Renal cortical epithelial cell (primary cell): ENCODE data around the gene PIPOX. TPM values are rescaled to one million over a fixed set of nuclear protein-coding genes. Genes with fewer than 3 reads are reported as not detected.

Source experiments
- DNase-seq: peaks from one replicate; pipeline ENCODE4 v3.0.0-alpha.2; 2011; ENCODE audit warnings: low read depth
- total RNA-seq: library from RNA; depleted of rRNA; stranded (reverse); fragments of >200 nt; gene quantifications from 2 replicates; pipeline ENCODE4 v1.2.3, GENCODE V29; 2014

PIPOX gene
- total RNA-seq, result 0.94 TPM in 1 of 2 replicates, not detected in the other

DNA sequence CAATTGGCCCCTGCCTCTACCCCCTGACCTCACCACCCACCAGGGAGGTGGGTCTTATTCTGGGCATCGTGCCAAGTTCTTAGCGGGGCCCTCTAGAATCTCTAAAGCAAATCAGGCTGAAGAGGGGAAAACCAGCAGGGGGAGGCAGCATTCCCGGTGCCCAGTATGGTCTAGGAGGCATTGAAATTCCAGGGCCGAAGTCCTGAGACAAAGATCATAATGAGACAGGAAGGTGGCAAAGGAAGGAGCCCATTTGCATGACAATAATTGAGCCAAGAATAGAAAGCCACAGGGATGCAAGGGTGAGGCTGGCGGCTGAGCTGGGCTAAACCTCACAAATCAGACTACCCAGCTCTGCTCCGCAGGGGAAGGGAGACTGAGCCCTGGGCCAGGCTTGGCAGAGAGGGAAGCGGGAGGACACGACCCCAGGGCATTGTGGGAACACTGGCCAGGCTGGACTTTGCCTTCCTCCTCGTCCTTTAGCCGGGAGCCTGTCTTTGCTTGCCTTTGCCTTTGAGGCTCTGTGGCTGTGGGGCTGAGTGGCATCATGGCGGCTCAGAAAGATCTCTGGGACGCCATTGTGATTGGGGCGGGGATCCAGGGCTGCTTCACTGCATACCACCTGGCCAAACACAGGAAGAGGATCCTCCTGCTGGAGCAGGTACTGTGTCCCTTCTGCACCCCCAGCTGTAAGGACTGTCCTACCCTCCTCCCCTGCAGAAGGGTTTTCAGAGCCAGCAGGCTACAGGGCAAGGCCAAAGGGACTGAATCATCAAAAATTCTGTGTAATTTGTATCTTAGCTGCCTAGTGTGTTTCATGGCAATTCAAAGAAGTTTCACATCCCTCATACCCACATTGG, at the start of gene PIPOX:
TSS of gene PIPOX (plus strand) at position 463 of the 860 bp plus-strand sequence. CDS start at position 548, 85 bp downstream.
- DNase-seq, result peak; percentile 54

DNA sequence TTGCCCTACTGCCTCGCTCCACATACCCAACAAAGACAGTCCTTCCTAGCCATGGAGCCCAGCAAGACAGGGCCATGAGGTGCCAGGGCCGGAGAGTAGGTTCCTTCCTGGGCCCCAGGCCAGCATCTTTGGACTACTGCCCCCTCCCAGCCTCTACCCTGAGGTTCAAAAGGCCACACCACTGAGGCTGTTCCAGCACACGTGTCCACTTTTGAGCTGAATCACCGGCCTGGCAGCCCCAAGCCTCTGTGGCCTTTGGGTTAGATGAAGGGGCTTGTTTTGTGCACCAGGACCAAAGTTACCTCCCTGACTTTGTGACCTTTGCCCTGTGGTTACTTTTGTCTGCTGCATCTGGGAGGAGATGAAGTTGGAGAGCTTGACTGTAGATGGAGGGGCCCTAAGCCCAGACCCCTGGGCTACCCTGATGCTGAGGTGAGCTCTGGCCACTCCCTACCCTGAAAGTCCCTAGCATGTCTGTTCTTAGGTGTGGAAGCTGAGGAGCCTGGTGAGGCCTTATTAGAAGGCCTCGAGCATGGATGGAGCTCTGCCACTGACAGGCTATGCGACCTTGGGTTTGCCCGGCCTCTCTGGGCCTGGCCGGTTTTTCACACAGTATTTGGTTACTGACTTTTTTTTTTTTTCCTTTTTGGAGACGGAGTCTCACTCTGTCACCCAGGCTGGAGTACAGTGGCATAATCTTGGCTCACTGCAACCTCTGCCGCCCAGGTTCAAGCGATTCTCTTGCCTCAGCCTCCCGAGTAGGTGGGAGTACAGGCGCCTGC, 49.1 kb upstream of the PIPOX start:
- no peak for DNase-seq

DNA sequence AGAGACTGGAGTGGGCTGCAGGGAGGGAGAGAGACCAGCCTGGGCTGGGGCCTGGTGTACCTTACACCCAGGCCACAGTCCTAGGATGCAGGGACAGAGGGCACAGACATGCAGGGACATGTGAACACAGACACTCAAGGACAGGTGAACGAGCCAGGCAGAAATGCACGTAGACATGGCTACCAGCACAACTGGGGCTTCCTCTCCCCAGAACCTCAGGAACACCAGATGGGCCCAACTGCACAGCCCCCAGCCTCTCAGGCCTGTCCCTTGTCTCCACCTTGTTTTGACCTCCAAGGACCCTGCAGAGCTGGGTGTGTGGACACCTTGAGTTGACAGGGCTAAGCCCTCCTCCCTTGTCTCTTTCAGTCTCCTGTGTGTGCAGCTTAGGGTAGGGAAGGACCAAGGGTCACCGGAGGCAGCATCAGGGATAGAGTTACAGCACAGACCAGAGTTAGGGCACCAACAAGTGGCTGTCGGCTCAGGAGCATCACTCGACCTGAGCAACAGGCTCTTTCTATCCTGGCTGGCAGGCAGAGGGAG, 46.3 kb upstream of the PIPOX start:
- DNase-seq, result no peak

GRCh38 chr17:28997806-28998205, 45.1 kb upstream of the PIPOX start:
- DNase-seq, result no peak

DNA sequence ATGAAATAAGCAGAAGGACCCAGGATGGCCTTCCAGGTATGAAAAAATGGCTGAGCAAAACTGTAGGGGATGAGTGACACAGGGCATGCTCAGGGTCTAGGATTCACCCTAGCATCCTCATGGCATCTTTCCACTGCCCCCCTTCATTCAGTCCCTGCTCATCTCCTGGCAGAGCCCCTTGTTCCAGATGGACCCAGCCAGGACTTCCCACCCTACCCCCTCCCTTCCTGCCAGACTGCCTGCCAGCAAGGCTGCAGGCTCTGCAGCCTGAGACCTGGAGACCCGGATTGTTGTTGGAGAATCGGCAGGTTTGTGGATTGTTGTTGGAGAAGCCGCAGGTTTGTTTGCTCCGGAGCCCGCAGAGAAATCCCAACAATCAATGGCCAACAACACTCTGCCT, 43.7 kb upstream of the PIPOX start:
- DNase-seq, result no peak

- no peak for DNase-seq
Measured at GRCh38 chr17:29000973-29001372, 42.0 kb upstream of the PIPOX start.

- DNase-seq, result no peak
Measured at GRCh38 chr17:29002811-29003210, 40.1 kb upstream of the PIPOX start.

DNA sequence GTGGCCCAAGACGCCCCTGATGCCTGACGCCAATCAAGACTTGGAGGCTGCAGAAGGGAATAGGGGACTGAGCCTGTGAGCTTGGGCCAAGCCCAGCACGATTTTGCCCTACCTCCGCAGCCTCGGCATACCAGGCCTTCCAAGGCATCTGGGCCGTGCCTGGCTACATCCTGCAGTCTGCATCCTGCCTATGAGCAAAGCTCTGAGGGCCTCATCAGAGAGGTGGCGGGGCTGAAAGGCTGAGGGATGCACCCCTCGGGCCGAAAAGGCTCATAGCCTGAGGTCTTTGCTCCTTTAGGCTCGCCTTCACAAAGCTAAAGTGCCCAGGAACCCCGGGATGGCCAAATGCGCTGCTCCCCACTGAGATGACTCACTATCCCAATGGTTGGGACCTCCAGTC, 39.7 kb upstream of the PIPOX start:
- no peak for DNase-seq

DNA sequence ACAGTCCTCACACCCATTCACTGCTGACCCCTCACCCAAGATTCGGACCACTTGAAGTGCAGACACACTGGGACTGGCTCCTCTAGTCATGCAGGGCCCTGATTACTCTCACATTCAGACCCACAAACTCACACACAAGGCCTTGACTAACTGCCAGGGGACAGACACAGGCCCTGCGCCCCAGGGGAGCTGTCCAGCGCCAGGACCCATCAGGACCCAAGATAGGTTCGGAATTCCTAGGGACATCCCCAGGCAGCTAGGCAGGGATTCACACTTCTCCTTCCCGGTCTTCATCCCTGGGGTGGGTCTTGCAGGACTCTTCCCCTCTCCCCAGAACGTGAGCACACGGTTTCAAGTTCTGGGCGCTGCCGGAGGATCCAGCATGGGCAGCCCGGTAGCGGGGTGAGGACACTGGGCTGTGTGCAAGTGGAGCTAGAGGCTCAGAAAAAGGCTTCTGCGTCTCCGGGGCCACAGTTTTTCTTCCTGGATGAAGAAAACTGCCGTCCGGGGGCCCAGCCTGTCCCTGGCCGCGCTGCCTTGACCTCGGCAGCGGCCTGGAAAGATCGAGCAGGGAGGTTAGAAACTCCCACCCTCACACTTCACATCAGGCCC, 38.8 kb upstream of the PIPOX start:
- peak; percentile 7 for DNase-seq

- DNase-seq, result peak; percentile 5
Measured at GRCh38 chr17:29005936-29006511, 36.9 kb upstream of the PIPOX start, which contains the start of gene SEZ6. Gene SEZ6, minus strand, starts transcription at chr17:29006033. Its CDS starts 164 bp downstream, at chr17:29005869.

GRCh38 chr17:29007456-29007855, 35.5 kb upstream of the PIPOX start:
- no peak for DNase-seq

DNA sequence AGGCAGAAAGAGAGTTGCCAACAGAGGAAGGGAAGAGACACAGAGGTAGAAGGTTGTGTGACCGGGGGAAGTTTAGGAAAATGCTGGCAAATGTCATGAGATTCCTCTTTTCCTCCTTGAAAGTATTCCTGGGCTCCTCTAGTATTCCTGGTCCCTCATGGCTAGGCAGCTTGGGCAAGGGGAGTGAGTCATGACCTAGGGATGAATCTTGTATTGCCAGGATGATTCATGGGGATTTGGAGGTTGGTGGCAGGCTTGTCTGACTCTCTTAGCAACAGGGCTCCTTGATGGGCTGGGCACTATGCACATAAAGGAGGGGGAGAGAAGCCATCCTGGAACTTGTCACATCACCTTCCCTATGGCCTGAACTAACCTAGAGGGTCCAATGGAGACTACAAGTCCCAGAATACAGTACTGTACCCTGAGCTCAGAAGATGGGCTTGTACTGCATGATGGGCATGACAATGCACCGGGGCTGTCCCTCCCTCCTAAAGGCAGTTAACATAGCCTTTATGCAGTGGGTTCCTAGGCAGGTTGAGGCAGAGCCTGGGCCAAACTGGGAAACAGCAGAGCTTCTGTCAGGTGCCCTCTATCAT, 35.0 kb upstream of the PIPOX start:
- peak; percentile 77 for DNase-seq

- DNase-seq, result no peak
Measured at GRCh38 chr17:29008591-29008990, 34.4 kb upstream of the PIPOX start.

DNA sequence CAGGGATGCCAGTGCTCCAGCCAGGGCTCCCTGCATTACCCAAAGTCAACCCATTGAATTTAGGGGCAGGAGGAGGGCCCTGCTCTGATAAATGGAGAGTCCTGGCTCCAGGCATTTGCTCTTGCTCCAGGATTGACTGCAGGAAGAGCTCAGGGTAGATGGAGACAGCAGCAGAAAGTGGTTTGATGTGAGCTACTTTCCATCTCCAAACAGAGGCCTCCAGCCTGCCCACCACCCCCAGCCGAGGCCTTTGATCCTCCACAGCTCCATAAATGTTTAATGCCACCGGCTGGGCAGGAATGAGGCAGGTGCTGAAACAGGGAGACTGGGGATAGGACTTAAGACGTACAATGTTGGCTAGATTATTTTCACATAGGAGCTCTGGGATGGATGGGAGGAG, 32.8 kb upstream of the PIPOX start:
- no peak for DNase-seq

DNA sequence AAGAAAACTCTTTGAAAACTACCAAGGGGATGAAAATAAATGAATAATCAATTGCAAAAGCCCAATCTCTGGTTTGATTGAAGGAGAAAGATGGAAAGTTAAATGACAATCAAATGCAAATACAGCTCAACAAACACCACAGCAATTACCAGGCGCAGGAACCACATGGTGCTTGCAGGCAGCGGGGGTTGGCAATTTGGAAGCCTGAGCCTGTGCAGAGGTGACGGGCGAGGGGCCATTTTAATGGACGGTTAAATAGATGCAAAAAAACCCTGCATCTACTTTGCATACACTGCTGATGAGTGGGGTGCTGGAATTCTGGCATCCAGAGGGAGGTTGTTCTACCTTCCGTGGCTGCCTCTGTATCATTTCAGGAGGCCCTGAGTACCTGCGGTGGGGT, 32.4 kb upstream of the PIPOX start:
- DNase-seq, result no peak

GRCh38 chr17:29012535-29012934, 30.4 kb upstream of the PIPOX start:
- DNase-seq, result no peak

DNA sequence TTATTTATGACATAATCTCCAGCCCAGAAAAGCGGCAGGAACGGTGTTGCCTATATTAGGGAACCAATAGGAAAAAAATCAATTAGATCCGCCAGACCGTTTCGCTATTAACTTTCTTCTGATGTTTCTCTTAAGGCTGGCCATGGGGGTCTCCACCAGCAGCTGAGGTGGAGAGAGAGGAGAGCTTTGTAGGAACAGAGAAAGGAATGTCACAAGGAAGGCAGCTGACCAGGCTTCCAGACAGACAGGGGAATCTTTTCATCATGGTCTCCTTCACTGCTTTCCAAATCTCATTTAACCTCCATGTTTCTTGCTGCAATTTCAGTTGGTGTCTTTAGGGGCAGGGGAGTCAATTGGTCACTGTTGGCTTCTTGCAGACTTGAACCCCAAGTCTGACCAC, 28.2 kb upstream of the PIPOX start:
- no peak for DNase-seq

GRCh38 chr17:29016345-29017210, 26.4 kb upstream of the PIPOX start:
- DNase-seq, result no peak

- no peak for DNase-seq
Measured at GRCh38 chr17:29018788-29019474, 24.0 kb upstream of the PIPOX start.
